Measurements from ENCODE around the gene RDM1.
"Not testable (repeated sequence)": the region's sequence is repeated elsewhere in the genome, so short reads cannot be mapped to it uniquely, and the experiment has no call there.

Gene RDM1

DNA sequence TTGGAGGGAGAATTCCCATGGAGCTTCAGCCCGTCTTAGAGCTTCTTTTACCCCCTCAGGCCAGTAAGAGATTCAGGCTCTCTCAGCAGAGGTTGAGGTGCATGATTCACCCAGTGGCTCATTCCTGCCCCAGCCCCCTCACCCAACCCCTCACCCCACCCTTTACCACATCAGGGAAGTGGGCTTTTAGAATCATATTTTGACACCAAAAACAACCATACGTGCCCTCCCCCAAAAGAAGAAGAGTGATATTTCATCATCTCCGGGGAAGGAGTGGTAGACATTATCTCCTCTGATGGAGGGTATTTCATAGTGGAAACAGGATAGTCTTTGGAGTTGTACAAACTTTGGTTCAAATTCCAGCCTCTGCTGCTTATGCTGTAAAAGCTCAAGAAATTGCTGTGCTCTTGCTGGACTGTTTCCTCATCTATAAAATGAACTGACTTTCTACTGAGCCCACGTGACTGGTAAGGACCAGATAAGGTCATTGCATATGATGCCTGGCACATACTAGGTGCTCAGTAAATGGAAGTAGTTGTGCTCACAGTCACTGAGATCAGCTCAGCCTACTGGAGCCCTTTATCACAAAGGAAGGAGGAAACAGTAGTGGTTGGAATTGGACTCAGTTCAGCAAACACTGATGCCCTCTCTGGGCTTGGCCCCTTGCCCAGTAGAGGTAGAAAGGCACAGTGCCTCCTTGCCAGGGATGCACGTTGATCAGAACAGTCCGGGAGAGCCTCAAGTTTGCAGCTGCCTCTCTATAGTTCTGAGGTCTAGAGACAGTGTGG, 32.1 kb downstream of the RDM1 start:
- peak; percentile 73 for DNase-seq

DNA sequence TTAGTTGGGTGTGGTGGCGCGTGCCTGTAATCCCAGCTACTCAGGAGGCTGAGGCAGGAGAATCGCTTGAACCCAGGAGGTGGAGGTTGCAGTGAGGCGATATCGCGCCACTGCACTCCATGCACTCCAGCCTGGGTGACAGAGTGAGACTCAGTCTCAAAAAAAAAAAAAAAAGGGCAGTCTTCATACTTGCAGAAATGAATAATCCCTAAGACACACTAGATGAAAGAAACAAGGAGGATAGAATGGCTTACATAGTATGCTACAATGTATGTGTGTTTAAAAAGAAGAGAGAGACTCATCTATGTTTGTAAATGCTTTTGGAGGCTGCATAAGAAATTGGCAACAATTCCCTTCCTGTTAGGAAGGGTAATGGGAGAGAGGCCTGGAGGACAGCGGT, 32.8 kb downstream of the RDM1 start:
- not testable (repeated sequence) for DNase-seq

DNA sequence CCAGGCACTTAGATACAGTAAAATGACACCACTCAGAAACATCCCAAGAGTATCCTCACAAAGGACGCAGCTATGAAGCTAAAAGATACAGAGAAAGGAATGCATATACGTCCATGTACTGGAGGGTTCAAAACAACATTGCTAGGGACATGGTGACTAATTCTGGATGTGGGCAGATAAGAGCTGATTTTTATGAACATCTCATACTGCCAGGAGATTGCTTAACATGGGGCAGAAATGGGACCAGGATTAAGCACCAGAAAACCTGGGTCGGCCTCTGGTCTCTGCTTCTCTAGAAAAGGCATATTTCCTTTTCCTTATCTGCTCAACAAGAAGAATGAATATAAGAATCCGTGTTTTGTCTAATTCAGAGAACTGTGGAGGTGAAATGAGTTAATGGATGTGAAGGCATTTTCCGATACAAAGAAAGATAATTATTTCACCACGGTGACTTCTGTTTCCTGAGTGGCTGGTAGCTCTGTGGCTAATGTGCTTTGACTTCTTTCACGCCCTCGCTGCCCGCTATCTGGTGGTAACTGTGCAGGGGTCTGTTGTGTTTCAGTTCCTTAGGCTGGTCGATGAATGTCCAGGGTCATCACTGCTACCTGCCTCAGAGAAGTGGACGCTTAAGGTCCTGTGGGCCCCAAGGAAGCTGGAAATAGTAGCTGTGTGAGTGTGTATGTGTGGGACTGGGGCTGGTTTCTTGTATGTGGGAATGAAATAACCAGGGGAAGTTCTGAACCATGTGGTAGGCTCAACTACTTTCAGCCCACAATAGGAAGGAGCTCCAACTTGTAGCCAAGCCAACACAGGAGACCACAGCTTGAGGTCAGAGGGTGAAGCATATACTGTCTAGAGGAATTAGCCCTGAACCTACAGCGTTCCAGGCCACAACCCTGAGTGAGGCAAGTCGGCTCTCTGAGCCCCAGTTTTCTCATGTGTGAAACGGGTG, 34.7 kb downstream of the RDM1 start:
- peak; percentile 72 for DNase-seq

DNA sequence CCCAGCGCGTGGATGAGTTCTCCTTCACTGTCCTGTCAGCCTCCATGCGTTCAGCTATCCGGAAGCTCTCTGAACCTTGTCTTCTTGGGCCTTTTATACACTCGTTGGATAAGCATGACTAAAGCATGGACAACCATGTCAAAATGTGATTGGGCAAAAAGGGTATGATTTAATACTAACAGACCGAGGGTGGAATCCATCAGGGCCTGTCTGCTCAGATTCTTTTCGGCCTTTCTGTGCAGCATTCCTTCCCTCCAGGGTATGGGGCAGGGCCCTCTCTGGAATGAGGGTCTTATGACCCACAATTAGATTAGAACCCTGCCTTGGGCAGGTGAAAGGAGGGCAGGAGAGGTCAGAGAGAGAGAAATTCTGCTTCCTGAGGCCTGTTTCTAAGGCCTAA, 36.4 kb downstream of the RDM1 start:
- no peak for DNase-seq

DNA sequence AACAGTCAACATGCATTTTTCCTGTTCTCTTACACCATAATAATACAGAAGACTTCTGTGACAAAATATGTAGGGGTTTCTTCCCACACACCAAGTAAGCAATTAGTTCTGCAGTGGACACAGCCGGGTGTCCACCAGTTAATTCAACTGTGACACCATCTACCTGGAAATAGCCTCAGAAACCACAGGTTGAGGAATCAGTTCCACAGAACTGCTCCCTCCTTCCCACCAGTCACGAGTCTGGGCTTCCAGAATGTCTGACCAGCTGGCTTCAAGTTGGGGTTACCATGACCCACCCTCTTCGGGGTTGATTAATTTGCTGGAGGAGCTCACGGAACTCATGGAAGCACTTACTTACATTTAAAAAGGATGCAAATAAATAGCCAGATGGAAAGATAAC, 36.8 kb downstream of the RDM1 start:
- DNase-seq: no peak

DNA sequence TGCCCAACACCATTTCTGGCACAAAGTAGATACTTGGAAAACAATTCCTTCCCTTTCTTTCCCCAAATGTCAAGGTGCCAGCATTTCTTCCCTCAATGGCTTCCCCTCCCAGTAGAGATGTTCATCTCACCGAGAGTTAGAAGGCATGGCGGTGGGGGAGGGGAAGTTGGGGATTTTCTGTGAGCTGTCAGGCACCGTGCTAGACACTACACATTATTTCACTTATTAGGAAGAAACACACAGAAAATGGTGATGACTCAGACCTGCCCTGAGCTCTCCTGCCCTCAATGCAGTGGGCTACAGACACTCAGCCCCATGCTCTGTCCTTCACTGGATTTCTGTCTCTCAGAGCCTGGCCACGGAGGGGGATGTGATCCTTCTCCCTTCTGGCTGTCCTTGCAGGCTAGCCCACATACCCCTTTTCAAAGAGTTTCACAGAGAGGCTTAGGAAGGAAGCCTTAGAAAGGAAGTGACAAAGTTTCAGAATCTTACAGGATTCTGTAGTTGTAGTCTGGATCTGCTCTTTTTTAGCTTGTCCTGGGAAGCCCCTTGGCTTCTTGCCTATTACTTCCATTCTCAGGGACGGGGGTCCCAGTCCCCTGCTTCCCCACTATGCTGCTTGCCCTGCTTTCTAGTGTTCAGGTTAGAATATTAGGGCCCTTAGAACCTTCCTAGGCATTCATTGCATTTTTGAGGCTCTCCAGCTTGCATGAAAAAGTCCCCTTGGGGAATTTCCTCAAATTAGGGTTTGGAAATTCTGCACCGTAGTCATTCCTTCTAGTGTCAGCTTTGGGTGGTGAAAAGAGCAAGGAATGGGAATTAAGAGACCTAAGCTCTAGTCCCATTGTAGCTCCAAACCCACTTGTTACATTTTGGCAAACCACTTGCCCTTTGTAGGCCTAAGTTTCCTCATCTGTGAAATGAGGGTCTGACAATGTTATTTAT, 38.2 kb downstream of the RDM1 start:
- peak; percentile 84 for DNase-seq

DNA sequence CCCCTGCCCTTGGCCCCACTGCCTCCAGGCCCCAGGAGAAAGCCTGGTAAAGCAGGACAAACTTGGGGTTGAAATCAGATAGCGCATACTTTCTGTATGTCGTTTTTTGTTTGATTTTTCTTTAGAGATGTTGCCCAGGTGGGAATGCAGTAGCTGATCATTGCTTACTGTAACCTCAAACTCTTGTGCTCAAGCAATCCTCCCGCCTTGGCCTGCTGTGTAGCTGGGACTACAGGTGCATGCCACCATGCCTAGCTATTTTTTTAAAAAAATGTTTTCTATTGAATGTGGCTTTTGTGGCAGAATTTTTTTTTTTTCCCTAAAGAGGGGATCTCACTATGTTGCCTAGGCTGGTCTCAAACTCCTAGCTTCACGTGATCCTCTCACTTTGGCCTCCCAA, 39.3 kb downstream of the RDM1 start:
- DNase-seq: no peak

DNA sequence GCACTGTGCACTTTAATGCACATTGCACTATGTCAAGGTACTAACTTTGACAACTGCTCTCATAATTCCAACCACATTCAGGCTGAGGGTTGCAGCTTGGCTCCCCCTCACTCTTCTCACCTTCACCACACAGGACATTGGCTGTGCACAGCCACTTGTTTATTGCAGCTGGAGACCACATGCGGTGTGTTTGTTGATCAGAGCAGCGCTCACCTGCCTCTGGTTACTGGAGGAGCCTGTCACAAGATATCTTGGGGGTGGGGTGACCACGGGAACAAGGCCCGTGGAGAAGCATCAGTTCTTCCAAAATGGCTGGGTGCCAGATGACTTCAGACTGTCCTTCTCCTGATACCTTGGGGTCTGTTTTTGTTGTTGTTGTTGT, 39.8 kb downstream of the RDM1 start:
- peak; percentile 82 for DNase-seq

DNA sequence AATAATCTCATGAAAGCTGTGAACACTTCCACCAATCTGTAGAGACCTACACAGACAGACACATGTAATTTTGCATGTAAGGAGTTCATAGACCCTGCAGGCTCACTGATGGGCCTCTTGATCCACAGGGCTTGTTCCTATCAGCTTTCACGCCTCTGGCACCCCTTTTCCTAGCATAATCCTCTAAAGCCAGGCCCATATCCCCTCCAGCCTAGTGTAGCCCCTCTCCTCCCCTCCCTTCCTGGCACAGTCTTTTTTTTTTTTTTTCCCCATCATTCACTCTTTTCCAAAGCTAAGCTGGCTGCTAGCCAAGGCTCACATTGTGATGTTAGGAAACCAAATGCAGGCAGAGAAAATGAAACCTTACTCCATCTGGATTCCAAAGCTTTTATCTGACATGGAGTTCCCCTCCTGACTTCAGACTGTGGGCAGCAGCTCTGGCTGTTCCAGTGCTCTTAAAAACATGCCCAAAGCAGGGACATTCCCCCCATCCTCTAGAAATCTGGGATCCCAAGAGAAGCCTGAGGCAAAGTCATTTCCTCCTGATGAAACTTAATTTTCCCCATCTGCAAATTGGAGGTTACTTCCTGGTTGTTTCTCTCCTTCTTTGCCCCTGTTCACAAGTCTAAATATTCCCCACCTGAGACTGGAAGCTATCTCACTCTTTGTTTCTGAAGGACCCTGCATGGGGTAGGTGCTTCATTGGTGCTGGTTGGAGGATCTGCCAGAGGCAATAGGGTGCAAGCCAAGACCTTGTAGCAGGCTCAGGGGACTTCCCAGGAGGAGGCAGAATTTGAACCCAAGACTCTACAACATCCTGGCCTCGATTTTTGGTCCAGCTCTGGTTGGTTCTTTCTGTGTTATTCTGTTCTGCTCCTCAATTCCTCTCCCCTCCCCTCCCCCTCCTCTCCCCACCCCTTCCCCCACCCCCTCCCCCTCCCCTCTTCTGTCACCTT, 40.5 kb downstream of the RDM1 start:
- DNase-seq: no peak

DNA sequence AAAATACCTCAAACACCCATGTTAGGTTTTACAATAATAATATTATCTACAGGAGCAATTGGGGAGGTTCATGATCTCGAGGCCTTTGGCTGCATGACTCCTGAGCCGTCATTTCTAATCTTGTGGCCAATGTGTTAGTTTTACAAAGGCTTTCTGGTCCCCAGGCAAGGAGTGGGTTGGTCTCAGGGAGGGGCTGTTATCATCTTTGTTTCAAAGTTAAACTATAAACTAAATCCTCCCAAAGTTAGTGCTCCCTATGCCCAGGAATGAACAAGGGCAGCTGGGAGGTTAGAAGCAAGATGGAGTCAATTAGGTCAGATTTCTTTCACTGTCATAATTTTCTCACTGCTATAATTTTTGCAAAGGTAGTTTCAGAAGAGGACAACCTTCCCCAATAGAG, 41.3 kb downstream of the RDM1 start:
- peak; percentile 78 for DNase-seq

DNA sequence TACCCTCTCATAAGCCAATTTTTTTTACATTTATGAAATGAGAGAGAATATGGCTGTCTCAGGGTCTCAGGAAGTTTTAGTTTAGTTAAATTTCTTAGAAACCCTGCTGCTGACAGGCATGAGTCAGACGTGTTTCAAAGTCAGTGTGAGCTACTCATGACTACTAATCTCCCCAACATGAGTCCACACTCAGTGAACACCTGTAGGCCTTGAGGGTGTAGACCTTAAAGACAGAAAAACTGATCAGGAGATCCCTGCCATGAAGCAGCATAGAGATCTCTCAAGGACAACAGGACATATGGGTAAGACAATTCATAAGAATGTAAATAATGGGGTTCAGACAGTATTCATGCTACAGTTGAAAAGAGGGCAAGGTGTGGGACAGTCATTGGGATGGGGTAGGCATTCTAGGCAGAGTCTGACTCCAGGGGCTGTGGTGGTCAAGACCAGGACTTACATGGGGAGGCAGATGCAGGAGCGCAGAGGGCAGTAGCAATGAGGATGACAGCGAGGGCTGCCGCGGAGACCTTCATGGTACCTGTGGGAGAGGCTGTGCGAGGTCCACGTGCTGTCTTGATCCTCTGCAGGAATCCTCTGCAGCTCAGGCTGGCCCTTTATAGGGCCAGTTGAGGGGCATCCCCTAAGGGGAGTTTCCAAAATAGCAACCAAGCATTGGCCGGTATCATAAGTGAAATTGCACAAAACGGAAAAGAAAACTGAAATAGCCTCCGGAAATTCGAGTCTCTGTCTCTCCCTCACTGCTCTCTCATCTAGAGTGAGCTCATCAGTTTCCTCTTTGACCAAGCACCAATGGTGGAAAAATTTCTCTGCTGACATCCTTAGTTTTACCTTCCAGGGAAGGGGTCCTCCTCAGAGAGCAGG, 50.6 kb downstream of the RDM1 start, which contains the start of gene CCL5:
TSS of gene CCL5 (minus strand) at position 588 of the 882 bp plus-strand sequence.
- DNase-seq: peak; percentile 91

DNA sequence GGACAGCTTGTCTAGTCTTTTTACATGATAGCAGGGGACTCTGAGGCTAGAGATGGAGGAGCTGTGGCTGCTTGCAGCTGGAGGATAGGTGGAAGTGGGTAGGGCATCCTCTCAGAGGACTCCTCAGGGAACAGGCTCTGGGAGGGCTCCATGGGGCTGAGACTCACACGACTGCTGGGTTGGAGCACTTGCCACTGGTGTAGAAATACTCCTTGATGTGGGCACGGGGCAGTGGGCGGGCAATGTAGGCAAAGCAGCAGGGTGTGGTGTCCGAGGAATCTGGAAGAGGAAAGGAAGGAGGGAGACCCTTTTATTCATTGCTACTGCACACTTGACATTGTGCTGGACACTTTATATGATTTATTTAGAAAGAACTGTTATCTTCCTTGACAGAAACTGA, 52.2 kb downstream of the RDM1 start:
- DNase-seq: no peak

DNA sequence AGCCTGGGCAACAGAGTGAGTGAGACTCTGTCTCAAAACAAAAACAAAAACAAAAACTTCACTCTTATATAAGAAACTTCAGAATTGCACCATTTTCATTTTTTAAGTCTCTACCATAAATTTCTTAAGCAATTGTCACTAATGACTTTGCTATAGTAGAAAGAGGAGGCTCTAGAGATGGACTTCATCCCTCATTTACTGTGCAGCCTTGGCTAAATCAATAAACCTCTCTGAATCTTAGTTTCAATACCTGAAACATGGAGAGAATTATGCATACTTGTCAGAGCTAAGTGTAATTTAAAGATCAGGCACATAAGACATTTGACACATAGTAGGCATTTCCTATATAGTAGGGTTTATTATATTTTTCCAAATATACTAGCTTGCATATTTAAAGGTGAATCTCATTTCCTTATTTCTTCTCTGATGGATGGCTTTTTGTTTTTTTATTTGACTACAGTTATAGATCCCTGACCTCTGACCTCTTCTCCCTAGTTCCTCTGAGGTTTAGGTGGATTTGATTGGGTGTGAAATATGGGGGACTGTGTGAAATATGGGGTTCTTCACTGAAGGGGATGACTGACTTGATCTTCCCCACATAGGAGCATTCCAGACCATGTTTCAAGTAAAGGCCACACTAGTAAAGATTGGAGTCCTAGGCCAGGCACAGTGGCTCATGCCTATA, 53.1 kb downstream of the RDM1 start:
- DNase-seq: no peak

DNA sequence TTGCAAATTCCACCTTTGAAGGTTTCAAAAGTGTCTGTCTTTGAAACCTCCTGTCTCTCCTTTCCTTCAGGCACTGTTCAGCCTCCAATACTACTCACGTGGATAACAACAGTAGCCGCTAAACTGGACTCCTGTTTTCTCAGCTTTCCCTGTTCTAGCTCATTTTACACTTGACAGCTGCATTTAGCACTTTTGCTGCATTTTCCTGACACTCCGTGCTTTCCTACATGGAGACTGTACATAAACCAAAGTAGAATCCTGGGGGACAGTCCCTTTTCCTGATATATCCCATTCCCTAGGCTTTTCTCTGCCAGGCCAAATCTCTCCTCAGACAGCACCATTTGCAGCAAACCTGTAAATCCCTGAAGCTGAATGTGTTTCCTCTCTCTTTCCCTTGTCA, 54.0 kb downstream of the RDM1 start:
- no peak for DNase-seq

DNA sequence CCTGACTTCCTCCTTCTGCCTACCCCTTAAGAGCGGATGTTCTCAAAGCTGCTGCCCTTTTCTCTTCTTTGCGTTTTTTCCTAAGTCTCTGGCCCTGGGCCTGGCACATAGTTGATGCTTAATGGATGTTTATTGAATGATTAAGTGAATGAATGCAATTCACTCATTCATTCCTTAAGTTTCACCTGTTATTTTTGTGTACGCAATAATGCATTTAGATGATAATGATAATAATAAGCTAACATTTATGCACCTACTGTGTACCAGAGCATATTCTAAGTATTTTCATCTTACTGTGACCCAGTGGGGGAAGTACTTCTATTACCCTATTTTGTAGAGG, 54.8 kb downstream of the RDM1 start:
- DNase-seq: no peak

DNA sequence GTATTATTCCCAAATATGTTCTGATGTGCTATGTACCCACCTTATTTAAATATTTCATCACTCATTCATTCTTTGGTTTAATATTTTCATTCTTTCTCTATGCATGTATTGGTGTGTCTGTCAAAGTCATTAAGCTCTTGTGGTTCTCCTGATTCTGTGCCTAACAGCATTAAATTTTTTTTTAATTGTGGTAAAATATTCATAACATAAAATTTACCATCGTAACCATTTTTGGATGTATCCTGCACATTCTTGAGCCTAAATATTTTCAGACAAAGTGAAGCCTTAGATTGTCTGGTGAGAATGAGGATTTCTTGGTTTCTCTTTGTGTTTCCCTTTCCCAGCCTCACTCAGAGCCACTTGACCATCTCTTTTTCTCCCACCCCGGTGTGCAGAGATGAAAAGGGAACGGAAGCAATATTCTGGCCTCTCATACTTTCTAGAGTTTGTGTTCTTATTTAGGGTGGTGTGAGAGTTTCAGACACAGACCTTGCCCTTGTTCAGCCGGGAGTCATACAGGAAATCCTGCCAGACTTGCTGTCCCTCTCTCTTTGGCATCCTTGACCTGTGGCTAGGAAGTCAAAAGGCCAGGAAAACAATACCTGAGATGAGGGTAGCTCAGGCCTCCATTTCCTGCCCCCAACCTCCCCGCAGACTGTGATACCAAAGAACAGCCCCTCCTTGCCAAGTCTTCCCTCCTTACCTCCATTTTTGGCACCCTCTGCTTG, 55.3 kb downstream of the RDM1 start:
- no peak for DNase-seq

DNA sequence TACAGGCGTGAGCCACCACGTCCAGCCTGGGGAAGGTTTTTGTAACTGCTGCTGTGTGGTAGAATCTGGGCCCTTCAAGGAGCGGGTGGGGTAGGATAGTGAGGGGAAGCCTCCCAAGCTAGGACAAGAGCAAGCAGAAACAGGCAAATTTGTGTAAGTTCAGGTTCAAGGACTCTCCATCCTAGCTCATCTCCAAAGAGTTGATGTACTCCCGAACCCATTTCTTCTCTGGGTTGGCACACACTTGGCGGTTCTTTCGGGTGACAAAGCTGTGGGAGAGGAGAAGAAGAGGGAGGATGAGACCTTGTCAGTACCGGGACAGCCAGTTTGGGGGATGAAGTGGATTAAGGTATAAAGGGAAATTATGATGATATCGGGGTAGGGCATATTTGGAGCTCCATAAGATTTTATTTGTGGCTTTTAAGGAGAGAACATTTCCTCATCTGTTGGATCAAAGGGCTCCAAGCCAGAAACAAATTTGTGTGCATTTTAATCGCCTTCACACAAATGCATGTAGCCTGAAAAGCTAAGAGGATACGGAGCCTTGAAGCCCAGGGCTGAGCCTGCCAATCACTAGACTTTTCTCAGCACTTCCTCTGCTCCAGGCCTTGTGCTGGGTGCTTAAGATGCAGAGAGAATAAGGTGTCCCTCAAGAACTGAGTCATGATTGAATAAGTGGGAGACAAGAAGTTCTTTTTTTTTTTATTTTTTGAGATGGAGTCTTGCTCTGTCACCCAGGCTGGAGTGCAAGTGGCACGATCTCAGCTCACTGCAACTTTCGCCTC, 58.2 kb downstream of the RDM1 start:
- DNase-seq: no peak

Data from activated CD4-positive, alpha-beta T cell treated with anti-CD3 and anti-CD28 coated beads, Interleukin-2, Interleukin-6, amounts not matched to agents 100 ng/mL and 50 ng/mL, durations not matched to agents 16 hours and 8 hours (primary cell).